Effector memory CD8-positive, alpha-beta T cell (primary cell): Measurements from ENCODE around the gene COG4.
A peak's percentile ranks its signal among the peaks of the same experiment; 100 is the strongest.

Experiments used
- ATAC-seq: fragments of 150-1000 bp; cut with Tn5 transposase; replicated peaks from 2 replicates; pipeline ENCODE4 v1.10.0; 2021; ENCODE audit warnings: mild to moderate bottlenecking, moderate library complexity
- DNase-seq, 3 experiments: peaks; one replicate each; pipeline ENCODE4 v3.0.0; 2021
- H3K27ac Mint-ChIP-seq, 2 donors: one replicate each; pipeline ENCODE4 v1.8.0; 2022; ENCODE audit warnings: mild to moderate bottlenecking in 2 of 2, mixed read lengths in 2 of 2, moderate library complexity in 2 of 2
- H3K27me3 Mint-ChIP-seq, 2 donors: one replicate each; pipeline ENCODE4 v1.8.0; 2022; ENCODE audit warnings: mixed read lengths in 2 of 2
- H3K36me3 Mint-ChIP-seq: one replicate; pipeline ENCODE4 v1.8.0; 2022; ENCODE audit warnings: mild to moderate bottlenecking, moderate library complexity, mixed read lengths; ENCODE audit not compliant: insufficient read depth
- H3K4me1 Mint-ChIP-seq, 2 donors: one replicate each; pipeline ENCODE4 v1.8.0; 2022; ENCODE audit warnings: low read depth in 2 of 2, mixed read lengths in 2 of 2
- H3K4me3 Mint-ChIP-seq, 2 donors: one replicate each; pipeline ENCODE4 v1.8.0; 2022; ENCODE audit warnings: mild to moderate bottlenecking in 2 of 2, mixed read lengths in 2 of 2, moderate library complexity in 2 of 2
- H3K9me3 Mint-ChIP-seq, 2 donors: one replicate each; pipeline ENCODE4 v1.8.0; 2022; ENCODE audit warnings: mixed read lengths in 2 of 2
- total RNA-seq, 9 experiments: gene quantifications; one replicate each; lab custom pipeline; 2026; lab: John Stamatoyannopoulos, UW

Gene COG4
- total RNA-seq: 27.0 to 94.3 (median 59.2) reads per million in 9 experiments

GRCh38 chr16:70523076-70523742 lies at the start of gene COG4:
TSS of gene COG4 (minus strand) at chr16:70523554. CDS start at chr16:70523543, 11 bp downstream.
- ATAC-seq (peak; percentile 70), DNase-seq (peak; percentile 86 to 89 (median 86))
- H3K27me3 Mint-ChIP-seq: no peaks in the 10 kb centered on the region
- peaks cover 53 to 62% of the 10 kb centered on the region in 2 donors for H3K4me1 Mint-ChIP-seq
- peak within 1 kb of the TSS; percentile 95 to 99 for H3K4me3 Mint-ChIP-seq
- no peaks in the 10 kb centered on the region for H3K9me3 Mint-ChIP-seq
- H3K36me3 Mint-ChIP-seq: peaks cover 71% of the 10 kb centered on the region
- H3K27ac Mint-ChIP-seq: peak within 1 kb of the TSS; percentile 99 to 100

DNA sequence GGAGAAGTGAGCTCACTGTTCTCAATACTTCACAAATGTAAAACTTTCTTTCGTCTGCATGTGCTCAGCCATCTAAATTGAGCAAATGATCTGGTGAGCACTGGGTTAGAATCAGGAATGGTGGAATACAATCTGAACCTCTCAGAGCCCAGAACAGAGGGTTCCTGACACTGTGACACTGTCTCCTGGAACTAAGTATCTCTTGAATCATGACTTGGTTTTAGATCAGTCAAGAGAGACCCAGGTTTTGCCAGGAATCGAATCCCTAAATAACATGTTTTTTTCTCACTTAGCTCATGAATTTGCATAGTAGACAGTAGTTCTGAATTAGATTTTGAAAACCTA lies 49.5 kb upstream of the COG4 start:
- H3K9me3 Mint-ChIP-seq: no peaks in the 10 kb centered on the region
- no peak for DNase-seq
- H3K4me1 Mint-ChIP-seq: peaks cover 0 to 9% of the 10 kb centered on the region in 2 donors
- ATAC-seq: no peak
- H3K27ac Mint-ChIP-seq: peak overlapping the region; percentile 20 to 78
- H3K27me3 Mint-ChIP-seq: no peaks in the 10 kb centered on the region
- no peak overlapping the region for H3K4me3 Mint-ChIP-seq
- H3K36me3 Mint-ChIP-seq: peaks cover 71% of the 10 kb centered on the region

DNA sequence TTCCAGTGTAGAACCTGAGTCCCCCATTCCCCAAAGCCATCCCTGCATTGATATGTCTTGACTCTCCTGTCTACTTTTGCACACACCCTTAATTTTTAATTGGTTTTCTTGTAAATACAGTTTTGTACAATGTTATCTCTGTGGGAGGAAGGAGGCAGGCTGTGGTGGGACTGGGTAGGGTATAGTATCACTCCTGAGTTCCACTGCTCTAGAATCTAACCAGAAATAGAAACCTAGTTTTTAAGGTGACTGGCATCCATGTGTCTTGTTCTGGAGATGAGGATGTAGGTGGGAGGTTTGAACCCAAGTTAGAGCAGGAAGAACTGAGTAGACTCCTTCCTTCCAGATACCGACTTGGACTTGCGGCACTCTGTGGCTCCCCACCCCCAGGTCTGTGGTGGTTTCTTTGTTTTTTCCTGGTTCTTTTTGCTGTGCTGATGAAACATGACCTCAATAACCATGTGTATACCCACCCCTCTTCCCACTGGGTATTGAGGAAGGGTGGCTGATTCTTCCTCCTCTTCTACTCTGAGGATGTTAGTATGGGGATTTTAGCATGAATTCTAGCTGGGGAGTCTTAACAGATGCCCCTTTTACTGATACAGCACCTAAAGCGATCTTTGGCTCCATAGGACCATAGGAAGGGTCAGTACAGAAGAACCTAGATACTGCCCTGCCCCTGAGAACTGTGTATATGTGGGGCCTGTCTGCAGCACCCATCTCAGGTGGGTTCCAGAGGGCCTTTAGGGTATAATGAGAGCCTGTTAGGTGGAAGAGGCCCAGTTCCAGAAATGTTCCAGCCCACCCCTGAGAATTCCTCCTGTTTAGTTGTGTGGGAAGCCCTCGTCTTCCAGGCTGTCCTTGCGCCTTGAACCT lies 48.9 kb upstream of the COG4 start:
- peaks cover 0 to 9% of the 10 kb centered on the region in 2 donors for H3K4me1 Mint-ChIP-seq
- ATAC-seq (no peak), DNase-seq (no peak)
- H3K27ac Mint-ChIP-seq: peak overlapping the region; percentile 20 to 78
- no peaks in the 10 kb centered on the region for H3K9me3 Mint-ChIP-seq
- H3K36me3 Mint-ChIP-seq: peaks cover 77% of the 10 kb centered on the region
- no peaks in the 10 kb centered on the region for H3K27me3 Mint-ChIP-seq
- no peak overlapping the region for H3K4me3 Mint-ChIP-seq

- ATAC-seq: no peak
Measured at GRCh38 chr16:70571623-70572022, 48.3 kb upstream of the COG4 start.

GRCh38 chr16:70570967-70571570 lies 47.7 kb upstream of the COG4 start:
- H3K4me3 Mint-ChIP-seq: no peak overlapping the region
- peaks cover 89% of the 10 kb centered on the region for H3K36me3 Mint-ChIP-seq
- H3K27me3 Mint-ChIP-seq: no peaks in the 10 kb centered on the region
- peaks cover 0 to 2% of the 10 kb centered on the region in 2 donors for H3K4me1 Mint-ChIP-seq
- no peaks in the 10 kb centered on the region for H3K9me3 Mint-ChIP-seq
- DNase-seq (no peak), ATAC-seq (no peak)
- H3K27ac Mint-ChIP-seq: peak overlapping the region in 1 of 2 donors; percentile 44

More at GRCh38 chr16:70571623-70572022, 48.3 kb upstream of the COG4 start:
- H3K36me3 Mint-ChIP-seq: peaks cover 84% of the 10 kb centered on the region
- H3K27ac Mint-ChIP-seq: peak overlapping the region; percentile 20 to 78
- no peak overlapping the region for H3K4me3 Mint-ChIP-seq
- H3K4me1 Mint-ChIP-seq: peaks cover 0 to 7% of the 10 kb centered on the region in 2 donors
- H3K9me3 Mint-ChIP-seq: no peaks in the 10 kb centered on the region
- DNase-seq: no peak
- no peaks in the 10 kb centered on the region for H3K27me3 Mint-ChIP-seq

DNA sequence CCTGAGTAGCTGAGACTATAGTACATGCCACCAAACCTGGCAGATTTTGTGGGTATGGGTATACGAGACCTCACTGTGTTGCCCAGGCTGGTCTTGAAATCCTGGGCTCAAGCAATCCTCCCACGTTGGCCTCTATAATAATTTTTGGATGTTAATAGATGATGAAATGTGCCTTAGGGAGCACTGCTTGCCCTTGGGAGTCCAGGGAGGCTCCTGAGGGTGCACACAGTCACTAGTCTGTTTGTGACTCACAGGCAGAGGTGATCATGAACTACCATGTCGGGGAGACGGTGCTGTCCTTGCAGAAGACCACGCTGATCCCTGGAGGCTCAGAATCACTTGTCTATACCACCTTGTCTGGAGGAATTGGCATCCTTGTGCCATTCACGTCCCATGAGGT lies 46.4 kb upstream of the COG4 start:
- no peaks in the 10 kb centered on the region for H3K27me3 Mint-ChIP-seq
- peaks cover 0 to 2% of the 10 kb centered on the region in 2 donors for H3K4me1 Mint-ChIP-seq
- no peaks in the 10 kb centered on the region for H3K9me3 Mint-ChIP-seq
- peaks cover 96% of the 10 kb centered on the region for H3K36me3 Mint-ChIP-seq
- ATAC-seq: no peak
- H3K27ac Mint-ChIP-seq: peak overlapping the region in 1 of 2 donors; percentile 44
- H3K4me3 Mint-ChIP-seq: no peak overlapping the region
- DNase-seq: no peak

DNA sequence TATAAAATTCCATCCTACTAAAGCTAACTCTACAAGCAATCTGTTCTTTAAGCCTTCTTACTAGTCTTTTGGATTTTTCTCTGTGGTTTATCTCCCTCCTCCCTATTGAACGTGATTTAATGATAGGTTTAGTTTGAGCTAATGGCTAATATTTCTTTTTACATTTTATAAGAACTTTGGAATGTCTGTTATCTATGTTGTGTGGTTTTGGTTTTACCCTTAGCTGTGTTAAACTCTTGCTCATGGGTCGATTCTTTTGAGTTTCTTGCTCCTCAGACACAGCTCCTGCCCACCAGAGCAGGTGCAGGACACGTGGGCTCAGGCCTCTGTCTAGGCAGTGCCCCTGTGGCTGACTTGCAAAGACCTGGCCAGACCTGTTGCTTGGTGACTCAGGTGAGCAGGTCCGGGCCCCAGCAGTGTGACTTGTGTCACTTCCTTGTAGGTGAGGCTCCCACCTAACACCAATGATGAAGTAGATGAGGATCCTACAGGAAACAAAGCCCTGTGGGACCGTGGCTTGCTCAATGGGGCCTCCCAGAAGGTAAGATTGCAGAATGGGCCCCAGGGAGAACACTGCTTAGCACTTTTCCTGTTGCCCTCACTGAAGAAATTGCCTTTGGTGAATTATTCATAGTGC lies 45.4 kb upstream of the COG4 start:
- H3K27ac Mint-ChIP-seq: peak overlapping the region in 1 of 2 donors; percentile 44

DNA sequence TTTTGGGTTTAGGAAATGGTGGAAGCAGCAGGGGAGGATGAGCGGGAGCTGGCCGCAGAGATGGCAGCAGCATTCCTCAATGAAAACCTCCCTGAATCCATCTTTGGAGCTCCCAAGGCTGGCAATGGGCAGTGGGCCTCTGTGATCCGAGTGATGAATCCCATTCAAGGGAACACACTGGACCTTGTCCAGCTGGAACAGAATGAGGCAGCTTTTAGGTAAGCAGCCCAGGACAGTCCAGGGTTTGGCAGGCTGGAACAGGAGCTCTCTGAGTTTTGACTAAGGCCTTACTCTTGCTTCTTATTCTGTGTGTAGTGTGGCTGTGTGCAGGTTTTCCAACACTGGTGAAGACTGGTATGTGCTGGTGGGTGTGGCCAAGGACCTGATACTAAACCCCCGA lies 41.7 kb upstream of the COG4 start:
- Mint-ChIP-seq H3K9me3 (no peaks in the 10 kb centered on the region), H3K36me3 (peaks cover 98% of the 10 kb centered on the region), H3K27ac (peak overlapping the region in 1 of 2 donors; percentile 5), H3K27me3 (no peaks in the 10 kb centered on the region), H3K4me3 (no peak overlapping the region), H3K4me1 (no peaks in the 10 kb centered on the region)
- no peak for DNase-seq
- no peak for ATAC-seq

More for the DNA sequence above, 45.4 kb upstream of the COG4 start:
- Mint-ChIP-seq H3K36me3 (peaks cover 99% of the 10 kb centered on the region), H3K27me3 (no peaks in the 10 kb centered on the region), H3K4me3 (no peak overlapping the region), H3K9me3 (no peaks in the 10 kb centered on the region), H3K4me1 (peaks cover 0 to 2% of the 10 kb centered on the region in 2 donors)
- DNase-seq: no peak
- no peak for ATAC-seq

- Mint-ChIP-seq H3K36me3 (peaks cover 96% of the 10 kb centered on the region), H3K9me3 (no peaks in the 10 kb centered on the region), H3K4me1 (no peaks in the 10 kb centered on the region), H3K27ac (no peak overlapping the region), H3K27me3 (no peaks in the 10 kb centered on the region), H3K4me3 (no peak overlapping the region)
- no peak for ATAC-seq
- no peak for DNase-seq
Measured at GRCh38 chr16:70563636-70564035, 40.3 kb upstream of the COG4 start.

DNA sequence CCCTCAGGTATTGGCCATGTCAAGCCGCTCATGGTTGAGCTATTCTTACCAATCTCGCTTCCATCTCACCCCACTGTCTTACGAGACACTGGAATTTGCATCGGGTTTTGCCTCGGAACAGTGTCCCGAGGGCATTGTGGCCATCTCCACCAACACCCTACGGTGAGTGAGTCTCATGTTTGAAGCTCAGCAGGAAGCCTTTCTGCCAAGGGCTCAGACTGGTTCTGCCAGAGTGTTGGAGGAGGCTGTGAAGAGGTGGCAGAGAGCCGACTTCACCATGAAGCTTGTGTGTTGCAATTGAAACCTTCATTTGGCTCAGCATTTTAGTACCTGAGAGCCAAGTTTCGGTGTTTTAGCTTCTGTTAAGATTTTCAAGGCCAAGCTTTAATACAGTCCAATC lies 38.3 kb upstream of the COG4 start:
- H3K9me3 Mint-ChIP-seq: no peaks in the 10 kb centered on the region
- peaks cover 0 to 2% of the 10 kb centered on the region in 2 donors for H3K4me1 Mint-ChIP-seq
- H3K27ac Mint-ChIP-seq: no peak overlapping the region
- peaks cover 96% of the 10 kb centered on the region for H3K36me3 Mint-ChIP-seq
- DNase-seq (no peak), ATAC-seq (no peak)
- H3K27me3 Mint-ChIP-seq: no peaks in the 10 kb centered on the region
- H3K4me3 Mint-ChIP-seq: no peak overlapping the region

GRCh38 chr16:70556063-70556462 lies 32.7 kb upstream of the COG4 start:
- Mint-ChIP-seq H3K36me3 (peaks cover 83% of the 10 kb centered on the region), H3K27me3 (no peaks in the 10 kb centered on the region), H3K9me3 (no peaks in the 10 kb centered on the region), H3K4me3 (no peak overlapping the region), H3K4me1 (peaks cover 0 to 18% of the 10 kb centered on the region in 2 donors), H3K27ac (peak overlapping the region; percentile 35 to 78)
- ATAC-seq (no peak), DNase-seq (no peak)

- H3K4me1 Mint-ChIP-seq: peaks cover 2 to 28% of the 10 kb centered on the region in 2 donors
- DNase-seq (no peak), ATAC-seq (no peak)
- no peaks in the 10 kb centered on the region for H3K9me3 Mint-ChIP-seq
- H3K27ac Mint-ChIP-seq: peak overlapping the region in 1 of 2 donors; percentile 7
- H3K36me3 Mint-ChIP-seq: peaks cover 80% of the 10 kb centered on the region
- no peak overlapping the region for H3K4me3 Mint-ChIP-seq
- no peaks in the 10 kb centered on the region for H3K27me3 Mint-ChIP-seq
Measured at GRCh38 chr16:70553645-70554044, 30.3 kb upstream of the COG4 start.

DNA sequence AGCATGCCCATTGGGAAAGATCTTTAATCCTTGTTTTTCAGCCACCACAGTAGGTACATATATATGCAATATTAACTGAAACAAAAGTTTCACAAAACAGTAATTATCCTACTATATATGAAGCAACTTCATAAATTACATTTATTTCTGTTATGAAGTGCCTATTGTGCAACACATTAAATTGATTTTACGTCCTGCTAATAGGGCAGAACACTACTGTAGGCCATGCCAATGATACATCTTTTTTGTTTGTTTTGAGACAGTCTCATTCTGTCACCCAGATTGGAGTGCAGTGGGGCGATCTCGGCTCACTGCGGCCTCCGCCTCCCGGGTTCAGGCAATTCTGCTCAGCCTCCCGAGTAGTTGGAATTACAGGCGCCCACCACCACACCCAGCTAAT lies 29.3 kb upstream of the COG4 start:
- Mint-ChIP-seq H3K27ac (no peak overlapping the region), H3K4me1 (peaks cover 2 to 34% of the 10 kb centered on the region in 2 donors), H3K4me3 (no peak overlapping the region), H3K27me3 (no peaks in the 10 kb centered on the region), H3K36me3 (peaks cover 80% of the 10 kb centered on the region), H3K9me3 (no peaks in the 10 kb centered on the region)
- ATAC-seq: no peak
- no peak for DNase-seq
